NCI-H510A (cell line): ENCODE data around the gene TMEM132C.
"Not testable (repeated sequence)": the region's sequence is repeated elsewhere in the genome, so short reads cannot be mapped to it uniquely, and the experiment has no call there.

ENCODE experiments used
- DNase-seq: peaks from one replicate; lab custom pipeline; 2025; lab: John Stamatoyannopoulos, UW

TMEM132C gene

DNA sequence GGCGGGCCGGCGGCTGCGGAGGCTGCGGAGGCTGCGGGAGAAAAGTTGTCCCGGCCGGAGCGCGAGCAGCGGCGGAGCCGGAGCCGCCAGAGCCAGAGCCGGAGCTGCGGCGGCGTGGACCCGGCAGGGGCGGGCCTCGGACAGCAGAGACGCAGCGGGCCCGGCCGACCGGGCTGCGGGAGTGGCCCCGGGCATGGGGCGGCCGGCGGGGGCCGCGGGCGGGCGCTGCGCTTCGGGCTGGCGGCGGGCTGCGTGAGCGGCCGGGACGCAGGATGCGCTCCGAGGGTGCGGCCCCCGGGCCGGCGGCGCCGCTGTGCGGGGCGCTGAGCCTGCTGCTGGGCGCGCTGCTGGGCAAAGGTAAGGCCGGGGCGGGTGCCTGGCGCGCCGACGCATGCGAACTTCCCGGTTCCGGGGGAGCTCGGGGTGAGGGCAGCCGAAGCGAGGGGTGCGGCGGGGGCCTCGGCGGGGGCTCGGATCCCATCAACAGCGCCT lies at the start of gene TMEM132C:
Gene TMEM132C, plus strand, starts transcription at position 40 of the 492 bp plus-strand sequence. Its CDS starts 233 bp downstream, at position 273.
- no peak for DNase-seq

DNA sequence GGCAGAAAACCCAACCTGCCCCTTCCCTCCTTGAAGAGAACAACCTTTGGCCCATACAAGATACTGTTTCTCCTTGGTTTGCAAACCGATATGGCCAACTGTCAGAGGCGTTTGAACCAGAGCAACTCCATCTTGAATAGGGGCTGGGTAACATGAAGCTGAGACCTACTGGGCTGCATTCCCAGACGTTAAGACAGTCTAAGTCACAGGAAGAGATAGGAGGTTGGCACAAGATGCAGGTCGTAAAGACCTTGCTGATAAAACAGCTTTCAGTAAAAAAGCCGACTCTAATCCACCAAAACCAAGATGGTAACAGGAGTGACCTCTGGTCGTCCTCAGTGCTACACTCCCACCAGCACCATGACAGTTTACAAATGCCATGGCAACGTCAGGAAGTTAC lies 42.7 kb upstream of the TMEM132C start:
- no peak for DNase-seq

DNA sequence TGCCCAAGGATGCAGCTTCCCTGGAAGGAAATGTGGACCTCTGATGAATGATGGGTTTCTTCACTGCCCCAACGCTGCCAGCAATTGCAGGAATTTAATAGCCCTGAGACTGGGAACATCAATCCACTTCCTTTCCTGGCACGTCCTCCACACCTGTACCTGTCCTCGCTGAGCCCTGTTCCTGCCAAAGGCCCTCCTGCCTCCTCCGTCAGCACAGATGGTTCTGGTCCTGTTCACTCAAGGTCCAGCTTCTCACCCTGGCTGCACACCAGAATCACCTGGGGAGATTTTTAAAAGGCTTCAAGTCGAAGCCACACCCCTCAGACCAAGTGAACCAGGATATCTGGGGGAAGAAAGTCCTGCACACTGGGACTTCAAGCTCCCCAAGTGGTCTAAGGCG lies 38.4 kb upstream of the TMEM132C start:
- DNase-seq, result no peak

DNA sequence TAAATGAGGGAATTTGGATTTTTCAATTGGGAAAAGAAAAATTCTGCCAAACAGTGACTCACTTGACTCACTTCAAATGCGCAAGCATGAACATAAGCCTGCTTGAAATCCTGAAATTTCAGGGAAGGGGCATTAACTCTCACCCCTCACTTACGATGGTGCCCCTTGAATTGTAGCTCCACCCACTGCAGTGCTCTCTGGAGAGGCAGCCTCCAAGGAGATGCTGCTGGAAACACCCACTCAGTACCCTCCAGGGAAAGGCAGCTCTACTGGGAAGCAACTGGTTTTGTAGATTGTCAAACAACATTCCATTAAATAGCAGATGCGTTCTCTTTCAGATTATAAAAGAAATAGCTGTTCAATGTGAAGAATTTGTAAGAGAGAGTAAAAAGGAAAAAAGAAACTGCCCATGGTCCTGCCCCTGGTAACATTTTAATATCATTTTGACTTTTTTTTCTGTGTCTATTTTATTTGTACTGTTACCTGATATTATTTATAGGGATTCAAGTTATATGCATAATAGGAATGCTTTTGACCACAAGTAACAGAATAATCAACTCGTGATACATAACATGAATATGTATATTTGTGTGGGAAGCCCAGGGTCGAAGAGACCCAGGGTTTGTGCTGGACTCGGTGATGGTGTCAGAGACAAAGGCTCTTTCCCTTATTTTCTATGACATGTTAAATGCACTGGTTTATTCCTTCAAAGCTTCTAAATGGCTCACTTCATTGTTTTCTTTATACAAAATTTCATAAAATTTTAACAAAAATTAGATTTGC lies 31.1 kb upstream of the TMEM132C start:
- no peak for DNase-seq

DNA sequence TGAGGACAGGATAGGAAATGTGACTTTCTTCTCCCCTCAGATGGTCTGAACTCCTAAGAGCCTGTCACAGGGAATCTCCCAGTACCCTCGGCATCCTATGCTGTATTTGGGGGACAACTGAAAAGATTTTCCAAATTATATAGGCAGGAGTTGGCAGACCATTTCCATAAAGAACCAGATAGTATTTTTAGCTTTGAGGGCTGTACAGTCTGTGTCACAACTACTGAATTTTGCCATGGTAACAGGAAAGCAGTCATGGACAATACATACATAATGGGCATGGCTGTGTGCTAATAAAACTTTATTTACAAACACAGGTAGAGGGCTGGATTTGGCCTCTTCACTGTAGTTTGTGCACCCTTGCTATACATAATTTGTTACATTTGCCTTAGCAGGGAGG lies 30.4 kb upstream of the TMEM132C start:
- DNase-seq, result no peak

DNA sequence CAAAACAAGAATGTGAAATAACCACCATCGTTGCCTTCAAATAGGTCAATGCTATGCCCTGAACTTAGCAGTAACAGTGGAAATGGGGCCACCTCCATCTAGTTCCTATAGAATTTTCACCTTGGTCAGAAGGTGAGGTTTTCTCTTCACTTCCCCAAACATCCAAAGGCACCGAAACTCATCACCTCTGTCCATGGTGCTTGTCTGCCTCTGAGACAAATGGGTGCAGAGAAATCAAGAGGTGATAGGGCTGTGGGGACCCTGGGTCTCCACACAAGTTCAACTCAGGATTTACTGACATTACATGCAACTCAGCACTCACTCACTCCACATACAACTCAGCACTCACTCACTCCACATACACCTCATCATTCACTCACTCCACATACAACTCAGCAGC lies 26.2 kb upstream of the TMEM132C start:
- no peak for DNase-seq

DNA sequence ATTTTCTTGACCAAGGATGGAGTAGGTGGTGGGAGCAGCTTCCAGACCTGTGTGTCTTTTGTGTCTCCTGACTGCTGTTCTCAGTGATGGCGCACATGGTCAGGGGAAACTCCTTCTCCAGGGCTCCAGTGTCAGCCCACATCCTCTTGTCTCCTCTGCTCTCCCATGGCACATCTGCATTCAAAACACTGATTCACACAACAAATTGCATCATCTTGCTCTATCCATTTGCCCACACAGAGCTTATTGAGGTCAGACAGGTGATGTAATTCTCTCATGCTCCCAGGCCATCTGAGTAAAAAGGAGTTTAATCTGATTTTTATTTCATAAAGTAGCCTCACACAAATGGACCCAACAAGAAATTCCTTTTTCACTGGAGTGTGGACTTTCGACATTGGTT lies 21.8 kb upstream of the TMEM132C start:
- no peak for DNase-seq

DNA sequence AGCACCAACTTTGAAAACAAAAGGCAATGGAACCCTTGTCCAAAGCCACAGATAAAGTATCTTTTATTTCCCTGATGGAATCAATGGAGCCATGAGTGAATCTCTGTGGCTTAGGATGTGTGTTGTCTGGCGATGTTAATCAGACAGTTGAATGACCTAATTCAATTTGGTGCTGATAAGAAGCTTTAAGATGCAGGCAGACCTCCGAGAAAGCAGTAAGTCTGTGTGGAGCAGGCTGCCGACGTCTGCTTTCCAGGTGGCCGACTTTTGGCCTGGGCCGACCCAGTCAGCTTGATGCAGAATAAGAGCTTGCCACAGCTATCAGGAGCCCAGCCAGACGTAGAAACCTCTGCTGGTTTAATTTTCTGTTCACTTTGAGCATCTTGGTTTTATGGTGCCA lies 21.1 kb upstream of the TMEM132C start:
- DNase-seq, result no peak

DNA sequence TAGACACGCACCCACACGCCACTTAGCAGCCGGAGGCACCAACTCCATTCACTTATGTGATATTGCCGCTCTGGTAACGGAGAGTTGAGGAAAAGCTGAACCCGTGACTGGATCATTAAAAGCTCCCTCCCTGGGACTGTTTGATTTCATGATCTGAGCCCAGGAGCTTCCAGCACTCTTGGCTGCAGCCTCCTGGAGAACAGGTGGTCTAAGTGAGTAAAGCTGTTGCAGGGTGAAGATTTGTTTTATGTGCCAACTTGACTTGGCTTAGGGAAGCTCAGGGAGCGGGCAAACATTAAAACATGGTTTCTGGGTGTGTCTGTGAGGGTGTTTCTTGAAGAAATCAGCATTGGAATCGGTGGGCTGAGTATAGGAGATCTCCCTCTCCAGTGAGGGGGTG lies 16.9 kb upstream of the TMEM132C start:
- no peak for DNase-seq

DNA sequence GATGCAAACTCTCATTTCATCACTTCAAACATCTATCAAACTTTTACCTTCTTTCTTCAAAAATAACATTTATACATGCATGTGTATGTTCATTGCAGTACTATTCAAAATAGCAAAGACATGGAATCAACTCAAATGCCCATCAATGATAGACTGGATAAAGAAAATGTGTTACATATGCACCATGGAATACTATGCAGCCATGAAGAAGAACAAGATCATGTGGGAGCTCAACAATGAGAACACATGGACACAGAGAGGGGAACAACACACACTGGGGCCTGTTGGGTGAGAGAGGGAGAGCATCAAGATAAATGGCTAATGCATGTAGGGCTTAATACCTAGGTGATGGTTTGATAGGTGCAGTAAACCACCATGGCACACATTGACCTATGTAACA lies 13.1 kb upstream of the TMEM132C start:
- not testable (repeated sequence) for DNase-seq

DNA sequence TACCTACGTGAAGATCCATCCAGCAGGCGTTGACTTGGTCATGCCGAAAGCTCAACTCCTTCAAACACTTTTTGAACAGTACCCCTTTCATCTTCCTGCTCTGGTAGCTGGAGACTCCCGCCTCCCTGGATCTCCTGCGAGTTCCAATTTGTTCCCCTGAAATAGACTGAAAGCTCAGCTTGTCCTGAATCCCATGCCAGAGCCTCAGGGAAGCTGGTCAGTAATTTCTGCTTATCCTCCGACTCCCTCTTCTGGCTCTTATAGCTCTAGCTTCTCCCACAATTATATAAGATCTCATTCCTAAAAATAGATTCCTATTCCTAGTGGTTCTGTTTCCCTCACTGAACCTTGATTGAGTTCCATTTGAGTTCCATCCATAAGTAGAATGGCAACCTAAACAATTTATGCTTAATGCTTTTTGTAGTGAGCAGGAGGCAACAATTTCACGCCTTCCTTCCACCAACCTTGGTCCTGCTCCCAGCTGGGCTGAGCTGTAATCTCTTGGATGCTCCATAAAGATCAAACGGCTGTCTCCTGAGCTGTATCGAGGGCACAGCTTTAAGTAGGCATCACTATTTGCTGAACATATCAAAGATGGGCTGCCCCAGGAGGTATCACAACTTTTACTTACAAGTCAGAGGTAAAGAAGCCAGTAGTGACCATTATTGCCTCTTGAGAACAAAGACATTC lies 8.0 kb upstream of the TMEM132C start:
- DNase-seq, result no peak

DNA sequence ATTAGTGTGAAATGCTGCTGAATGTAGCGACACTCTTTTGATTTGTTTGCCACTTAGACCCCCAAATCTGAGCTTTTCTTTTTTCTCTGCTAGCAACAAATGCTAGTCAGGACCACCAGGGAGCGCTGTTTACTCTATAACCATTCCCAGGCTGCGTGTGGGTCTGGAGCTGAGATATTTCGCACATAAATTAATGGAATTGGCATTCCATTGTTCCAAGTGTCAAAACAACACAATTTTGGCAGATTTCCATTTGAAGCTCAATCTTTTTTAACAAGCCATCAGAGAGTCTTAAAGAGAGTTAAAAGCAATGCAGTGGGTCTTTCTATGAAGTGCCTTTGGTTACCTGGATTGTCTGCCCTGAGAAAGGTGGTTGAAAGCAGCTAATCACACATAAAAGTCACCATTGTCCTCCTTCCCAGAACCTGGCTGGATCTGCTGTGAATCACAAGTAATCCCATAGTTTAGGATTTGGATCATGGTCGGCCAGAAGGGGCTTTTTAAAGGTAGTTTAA lies 7.4 kb upstream of the TMEM132C start:
- DNase-seq, result peak; percentile 50

DNA sequence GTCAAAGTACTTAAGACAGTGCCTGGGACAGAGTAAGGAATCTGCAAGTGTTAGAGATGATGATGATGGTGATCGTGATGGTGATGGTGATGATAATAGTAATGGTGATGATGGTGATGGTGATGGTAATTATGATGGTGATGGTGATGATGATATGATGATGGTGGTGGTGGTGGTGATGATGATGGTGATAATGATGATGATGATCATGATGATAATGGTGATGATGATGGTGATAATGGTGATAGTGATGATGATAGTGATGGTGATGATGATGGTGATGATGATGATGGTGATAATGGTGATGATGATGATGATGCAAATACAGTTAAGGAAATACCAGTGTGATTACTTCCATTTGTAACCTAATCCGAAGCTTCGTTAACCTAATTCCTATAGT lies 5.2 kb upstream of the TMEM132C start:
- DNase-seq, result no peak

DNA sequence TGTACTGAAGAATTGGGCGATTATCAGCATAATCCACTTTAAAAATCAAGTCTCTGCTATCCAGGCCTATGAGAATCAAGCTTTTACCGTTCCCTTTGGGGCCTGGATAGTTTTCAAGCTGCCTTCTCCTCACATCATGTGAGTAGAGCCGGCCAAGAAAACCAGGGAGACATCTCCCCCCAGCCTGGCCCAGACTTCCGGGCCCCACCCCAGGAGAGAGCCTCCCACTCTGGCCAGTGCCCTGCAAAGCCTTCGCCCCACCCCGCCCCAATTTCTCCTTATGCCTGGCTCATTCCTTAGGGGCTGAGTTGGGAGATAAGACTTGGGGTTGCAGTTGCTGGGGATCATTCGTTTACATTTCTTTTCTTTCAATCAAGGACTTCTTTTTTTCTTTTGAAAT lies 1.4 kb upstream of the TMEM132C start:
- no peak for DNase-seq

DNA sequence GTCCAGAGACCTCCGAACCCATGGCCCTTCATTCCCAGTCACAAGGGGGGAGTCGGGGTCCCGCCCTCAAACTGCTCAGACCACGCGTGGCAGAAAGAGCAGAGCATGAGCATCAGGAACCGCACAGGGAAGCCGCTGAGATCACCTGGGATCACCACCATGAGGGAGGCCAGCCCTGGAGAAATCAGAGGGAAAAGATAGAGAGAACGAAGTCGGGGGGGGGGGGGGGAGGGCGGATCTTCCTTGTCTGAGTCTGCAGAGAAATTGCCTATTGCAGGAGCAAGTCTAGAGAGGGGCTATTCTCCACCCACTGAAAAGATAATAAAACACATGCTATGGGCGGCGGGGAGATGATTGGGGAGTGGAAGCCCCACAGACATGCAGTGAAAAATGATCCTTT lies 884 bp upstream of the TMEM132C start:
- DNase-seq, result no peak

DNA sequence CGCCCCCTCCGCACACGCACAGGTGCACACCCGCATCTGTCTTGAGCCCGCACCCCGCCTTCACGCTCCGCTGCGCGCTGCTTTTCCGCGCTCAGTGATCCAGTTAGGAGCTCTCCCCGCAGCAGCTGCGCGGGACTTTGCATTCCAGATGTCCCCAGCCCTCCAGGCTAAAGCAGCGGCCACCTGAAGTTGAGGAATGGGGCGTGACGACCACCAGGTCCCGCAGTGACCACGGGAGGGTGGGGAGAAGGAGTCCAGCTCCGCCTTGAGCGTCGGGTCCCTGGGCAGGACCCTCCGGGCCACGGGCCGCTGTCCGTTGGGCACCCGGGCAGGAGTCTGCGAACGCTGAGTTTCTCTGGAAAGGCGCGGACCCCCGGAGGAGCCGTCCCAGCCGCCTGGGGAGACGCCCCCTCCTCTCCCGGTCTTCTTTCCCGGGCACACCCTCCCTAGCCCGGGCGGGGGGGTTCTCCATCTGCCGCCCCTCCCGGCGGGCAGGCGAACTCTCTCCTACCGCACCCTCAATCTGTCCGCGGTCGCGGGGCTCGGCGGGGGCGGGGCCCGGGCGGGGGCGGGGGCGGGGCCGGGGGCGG lies 334 bp upstream of the TMEM132C start:
- DNase-seq, result no peak

DNA sequence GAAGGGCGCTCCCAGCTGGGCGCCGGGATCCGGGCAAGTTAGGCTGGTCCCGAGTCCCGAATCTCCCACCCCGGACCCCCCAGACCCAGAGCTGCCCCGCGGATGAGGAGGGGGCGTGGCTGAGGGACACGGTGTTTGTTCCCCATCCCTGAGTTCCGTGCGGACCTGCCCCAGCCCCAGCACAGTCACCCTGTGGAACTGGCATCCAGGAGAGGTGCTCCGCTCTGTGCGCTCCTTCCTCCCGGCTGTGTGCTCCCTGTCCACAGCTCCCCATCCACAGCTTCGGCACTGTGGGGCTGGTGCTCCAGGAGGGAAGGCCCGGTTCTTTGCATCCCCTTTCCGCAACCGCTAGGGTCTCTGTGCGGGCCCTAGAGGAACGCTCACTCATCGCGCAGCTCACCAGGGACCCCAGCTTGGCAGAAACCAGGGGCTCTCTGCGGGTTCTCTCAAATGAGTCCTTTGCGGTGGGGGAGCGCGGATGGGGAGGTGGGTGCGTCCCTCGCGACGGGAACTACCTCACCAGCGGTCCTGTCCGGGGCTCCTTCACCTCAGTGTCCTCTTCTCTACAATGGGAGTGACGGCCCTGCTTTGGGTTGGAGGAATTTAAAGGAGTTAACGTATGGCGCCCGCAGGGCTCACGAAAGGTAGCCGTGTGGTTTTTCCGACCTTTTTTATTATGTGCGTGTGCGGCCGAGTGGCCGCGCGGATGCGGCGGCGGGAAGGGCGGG lies 845 bp downstream of the TMEM132C start:
- DNase-seq, result no peak

DNA sequence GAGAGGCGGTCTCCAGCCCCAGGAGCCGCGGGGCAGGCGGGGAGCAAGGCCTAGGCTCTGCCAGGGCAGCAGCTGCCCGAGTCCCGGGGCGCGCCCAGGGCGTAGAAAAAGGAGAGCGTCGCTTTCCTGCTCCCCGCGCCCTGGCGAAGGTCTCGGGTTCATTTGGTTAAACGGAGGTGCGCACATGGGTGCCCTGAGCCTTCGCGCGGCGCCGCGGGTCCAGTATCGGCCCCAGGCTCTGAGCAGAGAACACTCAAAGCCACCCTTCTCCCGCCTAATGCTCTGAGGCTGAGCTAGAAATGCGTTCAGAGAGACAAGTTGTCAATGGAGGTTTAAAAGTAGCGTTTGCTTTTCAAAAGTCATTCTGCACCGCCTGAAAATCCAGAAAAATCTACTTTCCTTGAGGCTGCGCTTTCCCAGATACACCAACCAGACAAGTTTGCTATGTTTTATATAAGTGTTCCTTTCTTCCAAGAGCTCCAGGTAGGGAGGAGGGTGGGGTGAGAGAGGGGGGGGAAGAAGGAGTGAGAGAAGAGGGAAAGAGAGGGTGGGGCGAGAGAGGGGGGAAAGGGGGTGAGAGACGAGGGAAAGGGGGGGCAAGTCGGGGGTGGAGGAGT lies 1.5 kb downstream of the TMEM132C start:
- DNase-seq, result no peak

DNA sequence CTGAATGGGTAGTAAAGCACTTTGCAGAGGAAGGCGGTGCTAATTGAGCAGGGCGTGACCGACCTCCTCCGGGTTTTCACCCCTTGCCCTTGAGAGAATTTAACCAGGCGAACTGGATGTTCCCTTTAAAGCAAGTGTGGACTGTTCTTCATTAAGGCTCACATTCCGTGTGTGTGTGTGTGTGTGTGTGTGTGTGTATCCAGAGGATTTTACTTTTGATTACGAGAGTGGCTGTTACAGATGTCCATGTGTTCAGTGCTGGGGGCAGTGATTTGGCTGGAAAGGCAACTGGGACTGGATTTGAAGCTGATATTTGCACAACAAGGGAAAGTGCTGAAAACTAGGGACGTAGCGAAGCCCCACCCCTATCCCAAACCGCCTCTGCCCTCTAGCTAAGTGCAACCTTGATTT lies 2.2 kb downstream of the TMEM132C start:
- no peak for DNase-seq

DNA sequence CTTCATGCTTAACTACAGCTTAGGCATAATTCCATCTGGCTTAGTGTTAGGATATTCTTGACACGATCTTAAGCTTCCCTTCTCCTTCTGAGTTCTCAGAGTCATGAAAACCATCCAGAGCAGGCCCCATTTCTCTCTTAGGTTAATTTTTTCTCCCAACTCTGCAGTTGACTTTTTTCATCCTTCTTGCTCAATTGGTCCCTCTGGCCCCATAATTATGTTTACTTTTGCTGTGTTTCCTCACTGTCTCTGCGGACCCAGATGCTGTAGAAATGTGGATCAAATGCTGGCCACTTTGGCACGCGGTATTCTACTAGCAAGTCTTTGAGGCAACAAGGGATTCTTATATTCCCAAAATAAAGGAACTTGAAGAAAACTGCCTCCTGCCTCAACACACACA lies 9.5 kb downstream of the TMEM132C start:
- no peak for DNase-seq

DNA sequence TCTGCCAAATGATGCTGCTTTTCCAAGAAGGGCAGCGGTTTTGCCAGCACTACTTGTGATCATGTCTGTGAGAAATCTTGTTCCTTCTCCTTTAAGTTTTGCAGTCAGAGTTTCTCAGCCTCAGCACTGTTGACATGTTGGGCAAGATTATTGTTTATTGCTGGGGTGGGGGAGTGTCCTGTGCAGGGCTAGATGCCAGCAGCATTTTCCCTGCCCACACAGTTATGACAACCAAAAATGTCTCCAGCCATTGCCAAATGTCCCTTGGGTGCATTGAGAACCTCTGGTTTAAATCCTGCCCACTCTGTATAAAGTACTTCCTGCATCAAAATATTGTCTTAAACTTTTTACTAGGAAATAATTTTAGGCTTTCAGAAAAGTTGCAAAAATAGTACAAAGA lies 20.0 kb downstream of the TMEM132C start:
- DNase-seq, result no peak

DNA sequence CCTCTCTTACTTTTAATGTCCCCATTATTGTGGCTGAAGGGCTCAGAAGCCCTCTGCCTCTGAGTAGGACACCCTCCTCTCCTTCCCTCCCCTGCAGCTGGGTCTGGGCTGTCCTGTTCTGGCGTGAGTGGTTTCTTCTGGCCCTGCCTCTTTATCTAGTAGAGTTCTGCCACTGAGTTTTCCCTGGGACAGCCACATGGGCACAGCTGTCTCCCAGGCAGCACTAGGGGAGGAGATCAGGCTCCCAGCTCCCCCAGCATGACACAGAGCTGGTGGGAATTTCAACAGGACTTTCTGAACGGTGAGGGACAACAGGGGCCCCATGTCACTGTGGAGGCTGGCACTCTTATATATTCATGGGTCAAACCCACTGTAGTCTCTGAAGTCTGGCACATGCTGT lies 21.4 kb downstream of the TMEM132C start:
- DNase-seq, result no peak
